Measurements from ENCODE around the gene STAB2.

The STAB2 gene

GRCh38 chr12:103679421-103680170 lies 92.5 kb downstream of the STAB2 start:
- ChIA-PET POLR2A (ENCODE audit: low non-redundant PET) (no interaction called here), CTCF (no interaction called here)
- no peak for TF ChIP-seq CTCF (conservative IDR thresholded peaks at IDR 0.05; ENCODE audit: low read depth)
- no peak overlapping the region for H3K27ac ChIP-seq
- no peak for DNase-seq (ENCODE audit: low spot score)

- no peak overlapping the region for H3K27ac ChIP-seq
- ChIA-PET POLR2A (ENCODE audit: low non-redundant PET) (no interaction called here), CTCF (no interaction called here)
- TF ChIP-seq CTCF (conservative IDR thresholded peaks at IDR 0.05; ENCODE audit: low read depth): no peak
- DNase-seq (ENCODE audit: low spot score): no peak
Observed at GRCh38 chr12:103680591-103681141, 93.6 kb downstream of the STAB2 start.

GRCh38 chr12:103686026-103686425 lies 99.0 kb downstream of the STAB2 start:
- TF ChIP-seq CTCF (conservative IDR thresholded peaks at IDR 0.05; ENCODE audit: low read depth): no peak
- ChIA-PET POLR2A (ENCODE audit: low non-redundant PET) (no interaction called here), CTCF (no interaction called here)
- no peak for DNase-seq (ENCODE audit: low spot score)
- H3K27ac ChIP-seq: no peak overlapping the region

- CTCF ChIA-PET: interaction anchor here (1.0 kb wide), 1 partner anchor 54 kb away, joined by 3 read pairs; no protein-coding TSS in a partner anchor
- no peak for DNase-seq (ENCODE audit: low spot score)
- POLR2A ChIA-PET (ENCODE audit: low non-redundant PET): no interaction called here
- TF ChIP-seq CTCF (conservative IDR thresholded peaks at IDR 0.05; ENCODE audit: low read depth): no peak
- H3K27ac ChIP-seq: no peak overlapping the region
Observed at GRCh38 chr12:103687253-103687652, 100.2 kb downstream of the STAB2 start.

- H3K27ac ChIP-seq: no peak overlapping the region
- DNase-seq (ENCODE audit: low spot score): no peak
- ChIA-PET CTCF (interaction anchor here (0.6 kb wide), 1 partner anchor 1061 kb away, joined by 4 read pairs; no protein-coding TSS in a partner anchor), POLR2A (ENCODE audit: low non-redundant PET) (no interaction called here)
- TF ChIP-seq CTCF (conservative IDR thresholded peaks at IDR 0.05; ENCODE audit: low read depth): no peak
Observed at GRCh38 chr12:103688376-103689063, 101.4 kb downstream of the STAB2 start.

- no peak for TF ChIP-seq CTCF (conservative IDR thresholded peaks at IDR 0.05; ENCODE audit: low read depth)
- H3K27ac ChIP-seq: no peak overlapping the region
- no peak for DNase-seq (ENCODE audit: low spot score)
- POLR2A ChIA-PET (ENCODE audit: low non-redundant PET): no interaction called here
- CTCF ChIA-PET: no interaction called here
Observed at GRCh38 chr12:103690426-103690825, 103.4 kb downstream of the STAB2 start.

Measured in RWPE1 (cell line).